Myocyte (in vitro differentiated cells): Measurements from ENCODE around the gene TTC9. TPM values are rescaled to one million over a fixed set of nuclear protein-coding genes. Genes with fewer than 3 reads are reported as not detected.

Experiments
- DNase-seq: peaks from one replicate; pipeline ENCODE4 v3.0.0-alpha.2; 2012; ENCODE audit warnings: low read depth
- total RNA-seq: library from RNA; depleted of rRNA; stranded (reverse); fragments of >200 nt; gene quantifications from 2 replicates; pipeline ENCODE4 v1.2.3, GENCODE V29; 2014

The TTC9 gene
- total RNA-seq, 1 donor from 2014 or later = 61.5 TPM

DNA sequence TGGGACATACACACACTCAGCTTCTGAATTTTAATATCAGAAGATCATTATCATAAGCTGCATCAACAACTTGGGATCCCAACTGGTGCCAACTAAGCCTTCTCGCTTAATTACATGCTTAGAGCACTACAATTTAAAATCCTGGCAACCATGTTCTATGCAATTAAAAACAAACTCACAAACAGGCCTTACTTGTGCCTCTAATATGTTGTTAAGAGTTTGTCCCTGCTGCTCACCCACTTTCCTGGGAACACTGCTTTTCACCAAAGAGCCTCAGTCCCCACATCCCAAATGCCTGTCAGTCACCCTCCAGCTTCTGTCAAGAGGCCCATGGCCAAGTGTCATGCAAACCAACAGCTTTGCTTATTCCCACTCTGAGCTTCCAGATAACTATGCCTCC, 69.7 kb downstream of the TTC9 start:
- no peak for DNase-seq

DNA sequence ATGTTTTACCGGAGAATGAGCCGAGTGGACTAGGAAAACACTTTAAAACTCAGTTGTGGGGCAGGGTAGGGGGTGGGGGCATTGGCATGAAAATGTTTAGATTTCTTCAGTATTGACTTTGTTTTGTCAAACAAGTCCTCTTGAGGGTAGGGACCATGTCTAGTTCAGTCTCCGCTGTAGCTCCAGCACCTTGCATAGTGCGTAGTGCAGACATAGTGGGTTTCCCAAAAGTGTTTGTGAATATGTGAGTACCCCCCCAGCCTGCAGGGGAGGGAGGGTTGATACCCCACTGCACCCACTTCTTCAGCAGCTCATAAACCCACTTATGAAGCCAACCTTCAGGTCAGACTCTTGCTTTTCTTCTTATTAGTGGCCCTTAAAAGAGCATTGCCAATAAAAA, 71.4 kb downstream of the TTC9 start:
- no peak for DNase-seq

DNA sequence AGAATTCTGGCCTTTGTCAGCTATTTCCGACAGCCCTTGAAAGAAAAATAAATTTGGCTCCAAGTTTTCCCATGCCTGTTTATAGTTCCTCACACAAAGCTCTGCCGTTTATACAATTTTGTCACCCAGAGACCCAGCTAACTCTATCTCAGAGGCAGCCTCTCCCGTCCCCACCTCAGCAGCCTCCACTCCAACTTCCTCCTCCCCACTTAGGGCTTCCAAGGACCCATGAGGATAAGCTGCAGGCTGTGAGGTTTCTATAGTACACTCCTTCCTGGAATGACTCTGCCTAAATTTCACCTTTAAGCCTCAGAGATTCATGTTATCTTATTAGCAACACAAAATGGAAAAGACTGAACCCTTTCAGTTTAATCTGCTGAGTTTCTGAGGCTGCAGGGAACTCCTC, 71.8 kb downstream of the TTC9 start:
- no peak for DNase-seq

- DNase-seq = peak; percentile 85
Measured at GRCh38 chr14:70714055-70714550, 72.4 kb downstream of the TTC9 start.

DNA sequence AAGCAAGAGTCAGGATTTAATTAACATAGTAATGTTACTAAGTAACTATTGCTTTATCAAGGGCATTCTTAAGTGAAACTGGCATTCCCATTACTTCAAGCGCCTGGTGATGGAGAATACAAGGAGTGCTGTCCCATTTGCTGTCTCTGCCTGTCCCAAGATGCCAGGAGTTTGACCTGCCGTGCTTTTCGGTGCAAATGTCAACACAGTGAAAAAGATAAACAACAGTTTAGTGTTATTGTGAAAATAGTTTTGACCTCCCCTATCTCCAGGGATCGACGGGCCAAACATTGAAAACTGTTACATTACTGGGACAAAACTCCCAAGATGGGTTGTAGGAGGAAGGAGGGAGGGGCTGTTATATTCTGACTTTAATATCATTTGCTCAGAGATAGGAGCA, 74.8 kb downstream of the TTC9 start:
- no peak for DNase-seq

GRCh38 chr14:70716958-70717357, 75.2 kb downstream of the TTC9 start:
- no peak for DNase-seq

DNA sequence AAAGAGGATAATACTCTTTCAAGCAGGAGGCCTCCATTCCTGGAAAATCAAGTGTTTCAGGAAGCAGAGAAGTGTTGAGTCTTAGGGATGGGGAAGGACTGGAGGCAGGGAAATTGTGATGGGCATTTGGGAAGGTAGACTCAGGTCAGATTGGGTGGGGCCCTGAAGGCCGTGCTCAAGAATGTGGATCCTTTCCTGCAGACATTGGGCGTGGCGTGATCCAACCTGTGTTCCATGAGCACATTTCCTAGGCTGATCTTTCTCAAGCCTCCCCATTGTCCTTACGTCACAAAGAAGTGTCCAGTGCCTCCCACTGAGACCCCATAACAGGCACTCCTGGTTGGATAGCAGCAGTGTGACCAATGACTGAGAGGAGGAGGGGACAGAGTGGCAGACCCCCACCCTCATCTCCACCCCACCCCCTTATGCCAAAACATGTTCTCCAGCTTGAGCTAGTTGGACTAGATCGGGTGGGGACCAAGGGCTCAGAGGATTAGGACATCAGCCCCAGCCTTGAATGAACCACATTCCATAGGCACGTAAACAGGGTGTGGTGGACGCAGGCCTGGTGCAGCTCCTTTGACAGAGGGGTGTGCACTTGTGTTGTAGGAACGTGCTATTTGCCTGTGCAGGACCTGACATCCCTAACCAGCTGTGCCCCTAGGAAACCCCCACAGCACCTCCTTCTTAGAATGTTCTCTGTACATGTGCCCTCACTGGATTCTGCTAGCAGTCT, 76.8 kb downstream of the TTC9 start:
- no peak for DNase-seq

GRCh38 chr14:70721542-70721941, 79.8 kb downstream of the TTC9 start:
- peak; percentile 42 for DNase-seq

GRCh38 chr14:70722418-70722817, 80.7 kb downstream of the TTC9 start:
- no peak for DNase-seq

- no peak for DNase-seq
Measured at GRCh38 chr14:70723276-70723675, 81.6 kb downstream of the TTC9 start.

- no peak for DNase-seq
Measured at GRCh38 chr14:70724110-70724509, 82.4 kb downstream of the TTC9 start.

- no peak for DNase-seq
Measured at GRCh38 chr14:70724944-70725343, 83.2 kb downstream of the TTC9 start.

Other genes with a start within 250 kb of the TTC9 start
- gene SYNJ2BP, start 224.8 kb upstream of the TTC9 start, total RNA-seq = 23.9 and 33.3 TPM in 2 replicates
- gene ADAM21, start 189.7 kb upstream of the TTC9 start, total RNA-seq = 0.67 and 1.3 TPM in 2 replicates
- gene ADAM20, start 106.9 kb upstream of the TTC9 start, total RNA-seq = 0.64 and 0.88 TPM in 2 replicates
- 25.5 and 29.2 TPM in 2 replicates for gene MED6, start 41.3 kb upstream of the TTC9 start, total RNA-seq
- gene MAP3K9, start 167.6 kb downstream of the TTC9 start, total RNA-seq = 0.42 and 0.53 TPM in 2 replicates